ENCODE results near the gene FOXP1.

The FOXP1 gene

DNA sequence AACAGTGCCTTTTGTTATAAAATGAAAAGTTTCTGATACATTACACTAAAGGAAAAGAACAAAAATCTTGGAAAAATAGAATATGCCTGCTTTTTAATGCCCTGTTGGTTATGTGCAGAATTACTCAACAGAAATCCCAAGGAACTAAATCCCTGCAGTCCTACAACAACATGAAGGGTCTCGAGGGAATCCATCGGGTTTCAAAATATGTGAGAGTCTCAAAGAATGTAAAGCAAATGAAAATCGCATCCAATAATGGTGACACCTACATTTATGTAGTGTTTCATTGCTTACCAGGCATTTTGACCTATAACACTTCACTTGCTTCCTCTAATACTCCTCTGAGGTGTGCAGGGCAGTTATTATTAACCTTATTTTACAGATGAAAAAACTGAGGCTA lies 411.3 kb downstream of the FOXP1 start:
- H3K36me3 ChIP-seq (ENCODE audit: control insufficient read depth, insufficient read depth, low read length) = no peaks in the 10 kb centered on the region
- no peak overlapping the region for H3K4me3 ChIP-seq (replicated peaks; ENCODE audit: low read depth, low read length)
- no peak for TF ChIP-seq CTCF (IDR thresholded peaks at IDR 0.05; ENCODE audit: insufficient read depth, low read length, poor library complexity, severe bottlenecking)
- DNase-seq (ENCODE audit: extremely low read depth, insufficient read length) = no peak
- no peaks in the 10 kb centered on the region; the same call in 1 of the 2 replicates for H3K27me3 ChIP-seq (replicated peaks; ENCODE audit: control insufficient read depth, insufficient read depth, low read length)

DNA sequence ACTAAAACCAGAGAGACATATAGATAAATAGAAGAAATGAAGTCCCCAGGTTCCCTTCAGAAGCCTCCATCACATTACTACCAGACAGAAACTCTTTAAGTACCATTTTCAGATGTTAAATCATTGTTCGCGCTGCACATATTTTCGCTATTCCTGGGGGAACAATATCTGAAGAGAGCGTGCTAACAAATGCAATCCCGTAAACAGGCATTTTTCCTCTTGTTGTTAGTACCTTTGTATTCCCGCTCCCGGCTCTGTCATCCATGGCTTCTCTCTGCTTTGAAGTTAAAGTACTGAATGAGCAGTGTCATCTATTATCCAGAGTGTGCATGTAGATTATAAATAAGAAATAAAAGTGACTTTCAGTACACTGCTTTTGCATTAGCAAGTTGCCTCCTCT lies 412.3 kb downstream of the FOXP1 start:
- Histone ChIP-seq H3K27me3 (replicated peaks; ENCODE audit: control insufficient read depth, insufficient read depth, low read length) (no peaks in the 10 kb centered on the region; the same call in 1 of the 2 replicates), H3K4me3 (replicated peaks; ENCODE audit: low read depth, low read length) (no peak overlapping the region), H3K36me3 (ENCODE audit: control insufficient read depth, insufficient read depth, low read length) (no peaks in the 10 kb centered on the region)
- no peak for DNase-seq (ENCODE audit: extremely low read depth, insufficient read length)
- TF ChIP-seq CTCF (IDR thresholded peaks at IDR 0.05; ENCODE audit: insufficient read depth, low read length, poor library complexity, severe bottlenecking) = no peak

- H3K27me3 ChIP-seq (replicated peaks; ENCODE audit: control insufficient read depth, insufficient read depth, low read length) = no peaks in the 10 kb centered on the region; the same call in 1 of the 2 replicates
- no peak for TF ChIP-seq CTCF (IDR thresholded peaks at IDR 0.05; ENCODE audit: insufficient read depth, low read length, poor library complexity, severe bottlenecking)
- H3K36me3 ChIP-seq (ENCODE audit: control insufficient read depth, insufficient read depth, low read length) = no peaks in the 10 kb centered on the region
- no peak for DNase-seq (ENCODE audit: extremely low read depth, insufficient read length)
- H3K4me3 ChIP-seq (replicated peaks; ENCODE audit: low read depth, low read length) = no peak overlapping the region
Measured at GRCh38 chr3:71168880-71169411, 414.6 kb downstream of the FOXP1 start.

DNA sequence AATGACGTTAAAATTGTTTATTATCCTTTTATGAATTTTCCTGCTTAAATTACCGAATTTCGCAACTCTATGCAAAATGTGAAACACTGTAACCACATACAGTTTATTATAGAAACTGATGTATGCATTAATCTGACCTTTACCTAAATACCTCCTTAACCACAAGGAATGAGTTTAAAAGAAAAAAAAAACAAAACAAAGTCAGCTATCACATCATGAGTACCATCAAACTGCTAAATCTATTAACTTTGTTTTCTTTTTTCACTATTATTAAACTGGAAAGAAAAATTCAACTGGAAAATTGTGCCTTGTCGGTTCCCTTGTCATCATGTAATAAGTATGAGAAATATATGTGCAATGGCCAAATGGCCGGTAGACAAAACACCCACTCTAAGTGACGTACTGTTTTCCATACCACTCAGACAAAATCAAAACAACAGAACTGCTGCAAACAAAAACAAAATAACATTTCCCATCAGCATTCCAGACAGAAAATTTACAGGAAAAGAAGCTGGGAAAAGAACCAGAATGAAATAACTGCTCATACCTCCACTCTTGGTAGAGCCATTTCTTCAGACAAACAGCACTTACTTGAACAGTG lies 415.3 kb downstream of the FOXP1 start:
- no peak overlapping the region for H3K4me3 ChIP-seq (replicated peaks; ENCODE audit: low read depth, low read length)
- TF ChIP-seq CTCF (IDR thresholded peaks at IDR 0.05; ENCODE audit: insufficient read depth, low read length, poor library complexity, severe bottlenecking) = no peak
- no peaks in the 10 kb centered on the region; the same call in 1 of the 2 replicates for H3K27me3 ChIP-seq (replicated peaks; ENCODE audit: control insufficient read depth, insufficient read depth, low read length)
- no peak for DNase-seq (ENCODE audit: extremely low read depth, insufficient read length)
- no peaks in the 10 kb centered on the region for H3K36me3 ChIP-seq (ENCODE audit: control insufficient read depth, insufficient read depth, low read length)

- H3K27me3 ChIP-seq (replicated peaks; ENCODE audit: control insufficient read depth, insufficient read depth, low read length) = no peaks in the 10 kb centered on the region
- no peak for TF ChIP-seq CTCF (IDR thresholded peaks at IDR 0.05; ENCODE audit: insufficient read depth, low read length, poor library complexity, severe bottlenecking)
Measured at GRCh38 chr3:71166339-71167240, 416.9 kb downstream of the FOXP1 start.

More at GRCh38 chr3:71166339-71167240, 416.9 kb downstream of the FOXP1 start:
- no peak for DNase-seq (ENCODE audit: extremely low read depth, insufficient read length)
- no peak overlapping the region for H3K4me3 ChIP-seq (replicated peaks; ENCODE audit: low read depth, low read length)
- no peaks in the 10 kb centered on the region for H3K36me3 ChIP-seq (ENCODE audit: control insufficient read depth, insufficient read depth, low read length)
